Measurements from ENCODE around the gene ZNF813. TPM values are rescaled to one million over a fixed set of nuclear protein-coding genes. Genes with fewer than 3 reads are reported as not detected.
"Not testable (repeated sequence)": the region's sequence is repeated elsewhere in the genome, so short reads cannot be mapped to it uniquely, and the experiment has no call there.

Gene ZNF813
- total RNA-seq, 1 experiment from 2014 or later, result 9.2 TPM

- H3K4me1 ChIP-seq; H3K9me3 ChIP-seq (replicated peaks); H3K27ac ChIP-seq; H3K27me3 ChIP-seq; H3K36me3 ChIP-seq: not testable (repeated sequence)
- DNase-seq, result peak; percentile 29 to 42
- H3K4me3 ChIP-seq, result peak overlapping the region; percentile 31
These were observed 36.8 kb downstream of the ZNF813 start for GRCh38 chr19:53504365-53504703.

- H3K36me3 ChIP-seq, result no peaks in the 10 kb centered on the region
- H3K27ac ChIP-seq, result no peak overlapping the region
- no peaks in the 10 kb centered on the region for H3K9me3 ChIP-seq (replicated peaks)
- H3K4me3 ChIP-seq, result peak overlapping the region; percentile 31
- H3K4me1 ChIP-seq, result peaks cover 7% of the 10 kb centered on the region; the same call in 1 of the 2 replicates
- no peaks in the 10 kb centered on the region for H3K27me3 ChIP-seq
- DNase-seq, result no peak
These were observed 37.4 kb downstream of the ZNF813 start for GRCh38 chr19:53504885-53505284.

GRCh38 chr19:53506728-53507127, 39.2 kb downstream of the ZNF813 start:
- H3K4me3 ChIP-seq, result no peak overlapping the region
- DNase-seq, result no peak
- no peak overlapping the region for H3K27ac ChIP-seq
- peaks cover 7% of the 10 kb centered on the region; the same call in 1 of the 2 replicates for H3K4me1 ChIP-seq
- H3K27me3 ChIP-seq, result no peaks in the 10 kb centered on the region
- no peaks in the 10 kb centered on the region for H3K9me3 ChIP-seq (replicated peaks)
- H3K36me3 ChIP-seq, result no peaks in the 10 kb centered on the region

- Histone ChIP-seq H3K4me1 (peaks cover 7% of the 10 kb centered on the region; the same call in 1 of the 2 replicates), H3K9me3 (replicated peaks) (no peaks in the 10 kb centered on the region), H3K27ac (no peak overlapping the region), H3K36me3 (no peaks in the 10 kb centered on the region), H3K4me3 (no peak overlapping the region), H3K27me3 (no peaks in the 10 kb centered on the region)
- peak; percentile 33 to 45 for DNase-seq
These were observed 40.2 kb downstream of the ZNF813 start for GRCh38 chr19:53507523-53508442.

GRCh38 chr19:53509443-53509842, 41.9 kb downstream of the ZNF813 start:
- Histone ChIP-seq H3K27ac (no peak overlapping the region), H3K4me1 (peaks cover 7% of the 10 kb centered on the region; the same call in 1 of the 2 replicates), H3K4me3 (no peak overlapping the region), H3K27me3 (no peaks in the 10 kb centered on the region), H3K36me3 (no peaks in the 10 kb centered on the region), H3K9me3 (replicated peaks) (no peaks in the 10 kb centered on the region)
- DNase-seq, result no peak

- H3K27me3 ChIP-seq, result no peaks in the 10 kb centered on the region
- H3K36me3 ChIP-seq, result no peaks in the 10 kb centered on the region
- no peak overlapping the region for H3K27ac ChIP-seq
- no peak overlapping the region for H3K4me3 ChIP-seq
- H3K9me3 ChIP-seq (replicated peaks), result no peaks in the 10 kb centered on the region
- peaks cover 7% of the 10 kb centered on the region; the same call in 1 of the 2 replicates for H3K4me1 ChIP-seq
- no peak for DNase-seq
These were observed 42.3 kb downstream of the ZNF813 start for GRCh38 chr19:53509845-53510244.

GRCh38 chr19:53511357-53511756, 43.8 kb downstream of the ZNF813 start:
- Histone ChIP-seq H3K36me3 (no peaks in the 10 kb centered on the region), H3K27ac (no peak overlapping the region), H3K4me3 (no peak overlapping the region), H3K9me3 (replicated peaks) (no peaks in the 10 kb centered on the region), H3K27me3 (no peaks in the 10 kb centered on the region), H3K4me1 (peaks cover 7% of the 10 kb centered on the region; the same call in 1 of the 2 replicates)
- DNase-seq, result no peak

GRCh38 chr19:53511933-53512374, 44.4 kb downstream of the ZNF813 start:
- peak; percentile 55 to 74 for DNase-seq
- Histone ChIP-seq H3K4me1 (peaks cover 7% of the 10 kb centered on the region; the same call in 1 of the 2 replicates), H3K36me3 (no peaks in the 10 kb centered on the region), H3K27me3 (no peaks in the 10 kb centered on the region), H3K4me3 (no peak overlapping the region), H3K9me3 (replicated peaks) (no peaks in the 10 kb centered on the region), H3K27ac (no peak overlapping the region)

GRCh38 chr19:53515047-53515446, 47.5 kb downstream of the ZNF813 start:
- DNase-seq; H3K27me3 ChIP-seq; H3K27ac ChIP-seq; H3K36me3 ChIP-seq; H3K4me3 ChIP-seq; H3K9me3 ChIP-seq (replicated peaks); H3K4me1 ChIP-seq: not testable (repeated sequence)

GRCh38 chr19:53517114-53517741, 49.7 kb downstream of the ZNF813 start:
- DNase-seq, result no peak
- H3K27me3 ChIP-seq, result no peaks in the 10 kb centered on the region

GRCh38 chr19:53518121-53518520, 50.6 kb downstream of the ZNF813 start:
- no peak overlapping the region for H3K27ac ChIP-seq
- no peak overlapping the region for H3K4me3 ChIP-seq
- no peaks in the 10 kb centered on the region for H3K27me3 ChIP-seq
- no peaks in the 10 kb centered on the region for H3K9me3 ChIP-seq (replicated peaks)
- DNase-seq, result no peak
- no peaks in the 10 kb centered on the region for H3K4me1 ChIP-seq
- H3K36me3 ChIP-seq, result peaks cover 3% of the 10 kb centered on the region

More at GRCh38 chr19:53517114-53517741, 49.7 kb downstream of the ZNF813 start:
- no peaks in the 10 kb centered on the region for H3K4me1 ChIP-seq
- no peak overlapping the region for H3K4me3 ChIP-seq
- H3K36me3 ChIP-seq, result no peaks in the 10 kb centered on the region
- H3K9me3 ChIP-seq (replicated peaks), result no peaks in the 10 kb centered on the region
- no peak overlapping the region for H3K27ac ChIP-seq

- no peaks in the 10 kb centered on the region for H3K27me3 ChIP-seq
- no peak for DNase-seq
- H3K9me3 ChIP-seq (replicated peaks), result no peaks in the 10 kb centered on the region
- H3K27ac ChIP-seq, result no peak overlapping the region
- H3K4me3 ChIP-seq, result no peak overlapping the region
- H3K4me1 ChIP-seq, result no peaks in the 10 kb centered on the region
- H3K36me3 ChIP-seq, result peaks cover 8% of the 10 kb centered on the region
These were observed 51.2 kb downstream of the ZNF813 start for GRCh38 chr19:53518716-53519115.

GRCh38 chr19:53519446-53519845, 51.9 kb downstream of the ZNF813 start:
- H3K4me3 ChIP-seq, result no peak overlapping the region
- no peak for DNase-seq
- no peaks in the 10 kb centered on the region for H3K9me3 ChIP-seq (replicated peaks)
- no peaks in the 10 kb centered on the region for H3K27me3 ChIP-seq
- no peaks in the 10 kb centered on the region for H3K4me1 ChIP-seq
- no peak overlapping the region for H3K27ac ChIP-seq
- peaks cover 12% of the 10 kb centered on the region for H3K36me3 ChIP-seq

GRCh38 chr19:53520163-53520546, 52.6 kb downstream of the ZNF813 start:
- Histone ChIP-seq H3K4me3 (peak overlapping the region; percentile 75), H3K4me1 (no peaks in the 10 kb centered on the region), H3K27ac (peak overlapping the region; percentile 74), H3K9me3 (replicated peaks) (no peaks in the 10 kb centered on the region), H3K27me3 (no peaks in the 10 kb centered on the region), H3K36me3 (peaks cover 12% of the 10 kb centered on the region)
- DNase-seq, result no peak
